C4-2B (cell line): ENCODE data around the gene FTCD.

Source experiments
- H3K27ac ChIP-seq: fragments of 450-650 bp; 2 replicates; pipeline ENCODE4 v1.5.1; 2017
- CTCF ChIP-seq: fragments of 450-650 bp; conservative IDR thresholded peaks from 2 replicates; pipeline ENCODE4 v1.5.1; 2017; ENCODE audit warnings: mild to moderate bottlenecking
- ZFX ChIP-seq: fragments of 450-650 bp; IDR thresholded peaks from 2 replicates; pipeline ENCODE4 v1.6.1; 2017

Gene FTCD

GRCh38 chr21:46091631-46092025, 63.8 kb downstream of the FTCD start:
- no peak for TF ChIP-seq ZFX
- no peak for TF ChIP-seq CTCF
- no peak overlapping the region for H3K27ac ChIP-seq

- TF ChIP-seq CTCF: no peak
- TF ChIP-seq ZFX: no peak
Measured at GRCh38 chr21:46091118-46091517, 64.3 kb downstream of the FTCD start.

GRCh38 chr21:46089285-46089684, 66.1 kb downstream of the FTCD start:
- no peak overlapping the region for H3K27ac ChIP-seq
- TF ChIP-seq ZFX (no peak), CTCF (no peak)

More at GRCh38 chr21:46091118-46091517, 64.3 kb downstream of the FTCD start:
- no peak overlapping the region for H3K27ac ChIP-seq

GRCh38 chr21:46088189-46088588, 67.2 kb downstream of the FTCD start:
- H3K27ac ChIP-seq: no peak overlapping the region
- no peak for TF ChIP-seq CTCF
- no peak for TF ChIP-seq ZFX

DNA sequence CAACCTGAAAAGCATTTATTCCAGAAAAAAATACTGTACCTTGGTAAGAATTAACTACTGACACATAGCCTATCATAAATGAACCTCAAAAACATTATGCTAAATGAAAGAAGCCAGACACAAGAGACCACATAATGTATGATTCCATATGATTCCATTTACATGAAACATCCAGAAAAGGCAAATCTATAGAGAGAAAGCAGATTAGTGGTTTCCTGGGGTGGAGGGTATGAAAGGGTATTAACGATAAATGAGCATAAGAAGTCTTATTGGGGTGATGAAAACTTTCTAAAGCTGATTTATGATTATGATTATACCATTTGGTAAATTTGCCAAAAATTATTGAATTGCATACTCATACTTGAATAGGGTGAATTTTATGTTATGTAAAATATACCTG, 67.7 kb downstream of the FTCD start:
- TF ChIP-seq ZFX (no peak), CTCF (no peak)
- H3K27ac ChIP-seq: no peak overlapping the region
